HG03097 (cell line): ENCODE results near the gene FGF12.
A peak's percentile ranks its signal among the peaks of the same experiment; 100 is the strongest.
"Not testable (repeated sequence)": the region's sequence is repeated elsewhere in the genome, so short reads cannot be mapped to it uniquely, and the experiment has no call there.

ENCODE experiments used
- ATAC-seq: cut with Tn5 transposase; IDR thresholded peaks from one replicate; pipeline ENCODE4 v1.9.1; 2021; ENCODE audit not compliant: unreplicated experiment, low FRiP score

Gene FGF12

GRCh38 chr3:192607798-192608197, 119.5 kb downstream of the FGF12 start:
- ATAC-seq, result no peak

- ATAC-seq, result no peak
These were observed 129.4 kb downstream of the FGF12 start for GRCh38 chr3:192597913-192598312.

GRCh38 chr3:192597506-192597905, 129.8 kb downstream of the FGF12 start:
- no peak for ATAC-seq

DNA sequence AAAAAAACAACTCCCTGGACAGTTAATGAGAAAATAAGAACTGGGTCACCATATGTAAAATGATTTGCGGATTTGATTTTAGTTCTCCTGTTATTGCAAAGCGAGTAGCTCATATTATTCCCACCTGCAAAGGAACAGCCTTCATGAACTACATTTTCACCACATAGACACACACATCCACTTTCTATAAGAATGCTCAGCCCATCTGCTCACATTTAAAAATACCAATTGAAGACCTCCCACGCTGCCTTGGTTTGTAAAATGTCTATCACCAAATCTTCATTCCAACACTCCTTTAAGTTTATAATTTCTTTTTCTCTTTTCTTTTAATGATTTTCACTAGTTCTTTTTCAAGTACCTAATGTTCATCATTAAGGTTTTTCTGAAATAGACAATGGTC, 148.6 kb downstream of the FGF12 start:
- ATAC-seq, result no peak

GRCh38 chr3:192577811-192578210, 149.5 kb downstream of the FGF12 start:
- no peak for ATAC-seq

GRCh38 chr3:192577271-192577670, 150.1 kb downstream of the FGF12 start:
- ATAC-seq, result no peak

DNA sequence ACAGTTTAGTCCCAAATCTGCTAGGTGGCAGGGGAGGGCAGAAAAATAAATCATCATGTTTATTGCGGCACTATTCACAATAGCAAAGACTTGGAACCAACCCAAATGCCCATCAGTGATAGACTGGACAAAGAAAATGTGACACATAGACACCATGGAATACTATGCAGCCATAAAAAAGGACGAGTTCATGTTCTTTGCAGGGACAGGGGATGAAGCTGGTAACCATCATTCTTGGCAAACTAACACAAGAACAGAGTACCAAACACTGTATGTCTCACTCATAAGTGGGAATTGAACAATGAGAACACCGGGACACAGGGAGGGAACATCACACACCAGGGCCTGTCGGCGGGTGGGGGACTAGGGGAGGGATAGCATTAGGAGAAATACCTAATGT, 150.6 kb downstream of the FGF12 start:
- ATAC-seq, result not testable (repeated sequence)

- ATAC-seq, result no peak
These were observed 151.3 kb downstream of the FGF12 start for GRCh38 chr3:192575879-192576506.

GRCh38 chr3:192573240-192573639, 154.1 kb downstream of the FGF12 start:
- no peak for ATAC-seq

GRCh38 chr3:192570821-192571791, 156.2 kb downstream of the FGF12 start:
- ATAC-seq, result no peak

DNA sequence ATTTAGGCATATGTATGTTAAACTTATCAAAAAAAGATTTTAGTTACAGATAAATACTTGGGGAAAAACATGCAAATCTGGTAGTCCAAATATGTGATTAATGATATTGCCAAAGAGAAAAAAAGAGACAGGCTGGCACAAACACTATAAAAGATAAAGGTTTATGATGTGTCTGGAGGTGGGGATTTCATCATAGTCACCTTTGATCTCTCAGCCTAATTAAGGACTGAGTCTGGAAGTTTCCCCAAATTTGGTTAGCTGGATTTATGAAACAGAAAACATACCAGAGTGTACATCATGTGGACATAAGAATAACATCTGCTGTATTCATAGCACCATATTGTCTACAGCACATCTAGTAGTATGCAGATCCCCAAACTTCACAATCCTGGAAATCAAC, 157.0 kb downstream of the FGF12 start:
- no peak for ATAC-seq

- peak; percentile 58 for ATAC-seq
These were observed 160.5 kb downstream of the FGF12 start for GRCh38 chr3:192566706-192567290.

GRCh38 chr3:192564611-192565010, 162.7 kb downstream of the FGF12 start:
- ATAC-seq, result no peak

DNA sequence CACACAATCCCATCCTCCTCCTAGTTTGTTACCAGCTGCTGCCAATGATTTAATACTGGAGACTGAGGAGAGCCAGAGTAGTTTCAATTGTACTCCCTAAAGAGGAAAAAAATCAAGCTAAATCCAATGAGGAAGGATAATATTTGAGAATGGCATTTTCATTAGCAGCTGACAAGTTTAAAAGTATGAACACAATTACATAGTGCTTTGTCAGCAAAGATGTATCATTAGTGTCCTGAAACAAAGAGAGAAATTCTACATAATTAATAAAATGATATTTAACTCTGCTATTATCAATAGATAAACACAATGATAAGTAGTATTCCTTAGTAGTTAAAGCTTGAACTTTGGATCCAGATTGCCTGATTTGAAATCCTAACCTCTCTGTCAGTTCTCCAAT, 163.9 kb downstream of the FGF12 start:
- no peak for ATAC-seq

- ATAC-seq, result no peak
These were observed 173.6 kb downstream of the FGF12 start for GRCh38 chr3:192553707-192554106.

DNA sequence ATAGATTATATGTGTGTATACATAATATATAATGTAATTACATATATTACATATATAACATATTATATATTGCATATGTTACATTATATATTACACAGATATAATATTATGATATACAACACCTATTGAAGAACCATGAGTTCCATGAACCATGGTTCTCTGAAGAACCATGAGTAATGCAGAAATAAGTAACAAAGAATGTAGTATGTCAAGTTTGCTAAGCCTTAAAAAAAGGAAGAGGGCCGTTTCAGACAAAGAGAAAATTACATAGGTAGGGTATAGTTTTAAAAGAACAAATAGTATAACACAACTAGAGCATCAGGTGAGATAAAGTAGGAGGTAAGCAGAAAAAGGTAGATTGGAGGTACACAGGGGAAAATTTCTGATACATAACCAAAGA, 177.0 kb downstream of the FGF12 start:
- no peak for ATAC-seq

GRCh38 chr3:192545333-192545732, 182.0 kb downstream of the FGF12 start:
- ATAC-seq, result no peak

DNA sequence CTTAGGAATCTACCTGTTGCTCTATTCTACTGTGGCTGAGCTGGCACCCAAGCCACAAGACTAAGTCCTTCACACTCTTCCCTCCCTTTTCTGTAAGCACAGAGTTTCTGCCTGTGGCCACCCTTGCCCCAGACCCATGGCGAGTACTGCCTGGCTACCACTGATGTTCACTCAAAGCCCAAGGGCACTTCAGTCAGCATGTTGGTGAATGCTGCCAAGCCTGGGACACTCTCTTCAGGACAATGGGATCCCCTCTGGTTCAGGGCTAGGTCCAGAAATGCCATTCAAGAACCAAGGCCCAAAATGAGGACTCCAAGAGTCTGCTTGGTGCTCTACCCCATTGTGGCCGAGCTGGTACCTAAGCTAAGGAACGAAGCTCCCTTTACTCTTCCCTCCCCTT, 184.2 kb downstream of the FGF12 start:
- ATAC-seq, result no peak

- no peak for ATAC-seq
These were observed 210.5 kb downstream of the FGF12 start for GRCh38 chr3:192516820-192517219.

DNA sequence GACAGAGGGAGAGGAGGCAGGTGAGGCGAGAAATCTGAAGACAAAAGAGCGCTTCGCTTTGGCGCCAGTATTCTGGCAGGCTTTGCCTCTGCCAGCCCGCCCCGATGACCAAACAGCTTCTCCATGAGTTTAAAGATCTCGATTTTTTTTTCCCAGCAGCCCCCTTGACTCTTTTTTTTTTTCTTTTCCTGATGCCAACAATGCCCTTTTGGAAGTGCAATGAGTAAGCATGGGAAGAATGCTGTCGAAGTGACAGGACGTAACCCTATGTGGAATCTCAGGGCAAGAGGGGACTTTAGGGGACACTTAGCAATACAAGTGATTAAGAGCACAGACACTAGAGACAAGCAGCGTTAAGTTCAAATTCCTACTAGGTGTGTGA, 211.7 kb downstream of the FGF12 start:
- no peak for ATAC-seq
